ENCODE data around the gene RGS7.

Gene RGS7

GRCh38 chr1:240946926-240947325 lies 410.1 kb downstream of the RGS7 start:
- Histone ChIP-seq H3K9ac (ENCODE audit: low read length) (no peak overlapping the region), H3K4me3 (ENCODE audit: low read length) (no peak overlapping the region), H3K27me3 (replicated peaks; ENCODE audit: control insufficient read depth, insufficient read depth, low read length) (no peaks in the 10 kb centered on the region), H3K9me3 (ENCODE audit: control insufficient read depth, low read length) (no peaks in the 10 kb centered on the region), H3K4me1 (ENCODE audit: control insufficient read depth, insufficient read depth, low read length) (no peaks in the 10 kb centered on the region), H3K36me3 (ENCODE audit: control insufficient read depth, insufficient read depth, low read length, severe bottlenecking) (no peaks in the 10 kb centered on the region)
- DNase-seq (ENCODE audit: low read depth) = peak; percentile 87

GRCh38 chr1:240942901-240943300 lies 414.1 kb downstream of the RGS7 start:
- H3K4me3 ChIP-seq (ENCODE audit: low read length) = no peak overlapping the region
- H3K4me1 ChIP-seq (ENCODE audit: control insufficient read depth, insufficient read depth, low read length) = no peaks in the 10 kb centered on the region
- H3K9me3 ChIP-seq (ENCODE audit: control insufficient read depth, low read length) = peaks cover 2% of the 10 kb centered on the region
- no peaks in the 10 kb centered on the region for H3K27me3 ChIP-seq (replicated peaks; ENCODE audit: control insufficient read depth, insufficient read depth, low read length)
- no peak overlapping the region for H3K9ac ChIP-seq (ENCODE audit: low read length)
- DNase-seq (ENCODE audit: low read depth) = no peak
- H3K36me3 ChIP-seq (ENCODE audit: control insufficient read depth, insufficient read depth, low read length, severe bottlenecking) = no peaks in the 10 kb centered on the region

GRCh38 chr1:240941701-240942370 lies 415.2 kb downstream of the RGS7 start:
- H3K27me3 ChIP-seq (replicated peaks; ENCODE audit: control insufficient read depth, insufficient read depth, low read length) = no peaks in the 10 kb centered on the region
- DNase-seq (ENCODE audit: low read depth) = no peak
- no peak overlapping the region for H3K9ac ChIP-seq (ENCODE audit: low read length)
- peaks cover 13% of the 10 kb centered on the region for H3K9me3 ChIP-seq (ENCODE audit: control insufficient read depth, low read length)
- H3K4me3 ChIP-seq (ENCODE audit: low read length) = no peak overlapping the region
- no peaks in the 10 kb centered on the region for H3K4me1 ChIP-seq (ENCODE audit: control insufficient read depth, insufficient read depth, low read length)
- H3K36me3 ChIP-seq (ENCODE audit: control insufficient read depth, insufficient read depth, low read length, severe bottlenecking) = no peaks in the 10 kb centered on the region

- Histone ChIP-seq H3K27me3 (replicated peaks; ENCODE audit: control insufficient read depth, insufficient read depth, low read length) (no peaks in the 10 kb centered on the region), H3K9ac (ENCODE audit: low read length) (no peak overlapping the region), H3K9me3 (ENCODE audit: control insufficient read depth, low read length) (peaks cover 23% of the 10 kb centered on the region), H3K4me1 (ENCODE audit: control insufficient read depth, insufficient read depth, low read length) (no peaks in the 10 kb centered on the region), H3K4me3 (ENCODE audit: low read length) (no peak overlapping the region), H3K36me3 (ENCODE audit: control insufficient read depth, insufficient read depth, low read length, severe bottlenecking) (no peaks in the 10 kb centered on the region)
- no peak for DNase-seq (ENCODE audit: low read depth)
These were observed 419.9 kb downstream of the RGS7 start for GRCh38 chr1:240936911-240937668.

GRCh38 chr1:240935920-240936319 lies 421.1 kb downstream of the RGS7 start:
- Histone ChIP-seq H3K36me3 (ENCODE audit: control insufficient read depth, insufficient read depth, low read length, severe bottlenecking) (no peaks in the 10 kb centered on the region), H3K4me3 (ENCODE audit: low read length) (no peak overlapping the region), H3K27me3 (replicated peaks; ENCODE audit: control insufficient read depth, insufficient read depth, low read length) (no peaks in the 10 kb centered on the region), H3K9ac (ENCODE audit: low read length) (no peak overlapping the region), H3K4me1 (ENCODE audit: control insufficient read depth, insufficient read depth, low read length) (no peaks in the 10 kb centered on the region), H3K9me3 (ENCODE audit: control insufficient read depth, low read length) (peaks cover 23% of the 10 kb centered on the region)
- no peak for DNase-seq (ENCODE audit: low read depth)

GRCh38 chr1:240931031-240931430 lies 426.0 kb downstream of the RGS7 start:
- H3K4me1 ChIP-seq (ENCODE audit: control insufficient read depth, insufficient read depth, low read length) = no peaks in the 10 kb centered on the region
- no peak overlapping the region for H3K9ac ChIP-seq (ENCODE audit: low read length)
- H3K36me3 ChIP-seq (ENCODE audit: control insufficient read depth, insufficient read depth, low read length, severe bottlenecking) = no peaks in the 10 kb centered on the region
- no peak for DNase-seq (ENCODE audit: low read depth)
- H3K9me3 ChIP-seq (ENCODE audit: control insufficient read depth, low read length) = peaks cover 2% of the 10 kb centered on the region
- no peaks in the 10 kb centered on the region for H3K27me3 ChIP-seq (replicated peaks; ENCODE audit: control insufficient read depth, insufficient read depth, low read length)
- H3K4me3 ChIP-seq (ENCODE audit: low read length) = no peak overlapping the region

- H3K36me3 ChIP-seq (ENCODE audit: control insufficient read depth, insufficient read depth, low read length, severe bottlenecking) = no peaks in the 10 kb centered on the region
- no peak for DNase-seq (ENCODE audit: low read depth)
- no peaks in the 10 kb centered on the region for H3K4me1 ChIP-seq (ENCODE audit: control insufficient read depth, insufficient read depth, low read length)
- no peak overlapping the region for H3K4me3 ChIP-seq (ENCODE audit: low read length)
- H3K27me3 ChIP-seq (replicated peaks; ENCODE audit: control insufficient read depth, insufficient read depth, low read length) = no peaks in the 10 kb centered on the region
- no peak overlapping the region for H3K9ac ChIP-seq (ENCODE audit: low read length)
- no peaks in the 10 kb centered on the region for H3K9me3 ChIP-seq (ENCODE audit: control insufficient read depth, low read length)
These were observed 428.7 kb downstream of the RGS7 start for GRCh38 chr1:240928265-240928664.

- Histone ChIP-seq H3K9ac (ENCODE audit: low read length) (no peak overlapping the region), H3K36me3 (ENCODE audit: control insufficient read depth, insufficient read depth, low read length, severe bottlenecking) (no peaks in the 10 kb centered on the region), H3K9me3 (ENCODE audit: control insufficient read depth, low read length) (no peaks in the 10 kb centered on the region), H3K27me3 (replicated peaks; ENCODE audit: control insufficient read depth, insufficient read depth, low read length) (no peaks in the 10 kb centered on the region), H3K4me1 (ENCODE audit: control insufficient read depth, insufficient read depth, low read length) (no peaks in the 10 kb centered on the region), H3K4me3 (ENCODE audit: low read length) (no peak overlapping the region)
- DNase-seq (ENCODE audit: low read depth) = no peak
These were observed 429.2 kb downstream of the RGS7 start for GRCh38 chr1:240927821-240928220.

GRCh38 chr1:240925273-240925672 lies 431.7 kb downstream of the RGS7 start:
- Histone ChIP-seq H3K9me3 (ENCODE audit: control insufficient read depth, low read length) (peaks cover 5% of the 10 kb centered on the region), H3K27me3 (replicated peaks; ENCODE audit: control insufficient read depth, insufficient read depth, low read length) (no peaks in the 10 kb centered on the region), H3K4me3 (ENCODE audit: low read length) (no peak overlapping the region), H3K9ac (ENCODE audit: low read length) (no peak overlapping the region), H3K36me3 (ENCODE audit: control insufficient read depth, insufficient read depth, low read length, severe bottlenecking) (no peaks in the 10 kb centered on the region), H3K4me1 (ENCODE audit: control insufficient read depth, insufficient read depth, low read length) (no peaks in the 10 kb centered on the region)
- no peak for DNase-seq (ENCODE audit: low read depth)

- H3K36me3 ChIP-seq (ENCODE audit: control insufficient read depth, insufficient read depth, low read length, severe bottlenecking) = no peaks in the 10 kb centered on the region
- peaks cover 5% of the 10 kb centered on the region for H3K9me3 ChIP-seq (ENCODE audit: control insufficient read depth, low read length)
- no peak for DNase-seq (ENCODE audit: low read depth)
- no peak overlapping the region for H3K4me3 ChIP-seq (ENCODE audit: low read length)
- no peak overlapping the region for H3K9ac ChIP-seq (ENCODE audit: low read length)
- no peaks in the 10 kb centered on the region for H3K4me1 ChIP-seq (ENCODE audit: control insufficient read depth, insufficient read depth, low read length)
- H3K27me3 ChIP-seq (replicated peaks; ENCODE audit: control insufficient read depth, insufficient read depth, low read length) = no peaks in the 10 kb centered on the region
These were observed 439.0 kb downstream of the RGS7 start for GRCh38 chr1:240917976-240918375.

- Histone ChIP-seq H3K27me3 (replicated peaks; ENCODE audit: control insufficient read depth, insufficient read depth, low read length) (no peaks in the 10 kb centered on the region), H3K4me3 (ENCODE audit: low read length) (no peak overlapping the region), H3K36me3 (ENCODE audit: control insufficient read depth, insufficient read depth, low read length, severe bottlenecking) (no peaks in the 10 kb centered on the region), H3K9ac (ENCODE audit: low read length) (no peak overlapping the region), H3K9me3 (ENCODE audit: control insufficient read depth, low read length) (no peaks in the 10 kb centered on the region), H3K4me1 (ENCODE audit: control insufficient read depth, insufficient read depth, low read length) (no peaks in the 10 kb centered on the region)
- DNase-seq (ENCODE audit: low read depth) = peak; percentile 12
These were observed 442.5 kb downstream of the RGS7 start for GRCh38 chr1:240914506-240914905.
